ENCODE results near the gene ACSF3.

ACSF3 gene

GRCh38 chr16:89146211-89147005 is 52.8 kb downstream of the ACSF3 start:
- no peak for DNase-seq

- no peak for DNase-seq
These were observed 53.6 kb downstream of the ACSF3 start for GRCh38 chr16:89147085-89147817.

GRCh38 chr16:89149386-89149785 is 55.7 kb downstream of the ACSF3 start:
- no peak for DNase-seq

GRCh38 chr16:89150090-89150835 is 56.6 kb downstream of the ACSF3 start:
- no peak for DNase-seq

- DNase-seq: no peak
These were observed 57.3 kb downstream of the ACSF3 start for GRCh38 chr16:89150981-89151380.

- no peak for DNase-seq
These were observed 59.4 kb downstream of the ACSF3 start for GRCh38 chr16:89152831-89153700.

GRCh38 chr16:89153848-89154271 is 60.2 kb downstream of the ACSF3 start:
- no peak for DNase-seq

GRCh38 chr16:89154390-89155183 is 60.9 kb downstream of the ACSF3 start:
- no peak for DNase-seq

- DNase-seq: no peak
These were observed 61.6 kb downstream of the ACSF3 start for GRCh38 chr16:89155184-89155679.

GRCh38 chr16:89155851-89156739 is 62.4 kb downstream of the ACSF3 start:
- DNase-seq: no peak

GRCh38 chr16:89156740-89157645 is 63.3 kb downstream of the ACSF3 start:
- no peak for DNase-seq

GRCh38 chr16:89157778-89158177 is 64.1 kb downstream of the ACSF3 start:
- DNase-seq: no peak

- no peak for DNase-seq
These were observed 65.6 kb downstream of the ACSF3 start for GRCh38 chr16:89159066-89159849.

- DNase-seq: no peak
These were observed 66.2 kb downstream of the ACSF3 start for GRCh38 chr16:89159850-89160354.

- no peak for DNase-seq
These were observed 67.5 kb downstream of the ACSF3 start for GRCh38 chr16:89160977-89161701.

- DNase-seq: no peak
These were observed 68.4 kb downstream of the ACSF3 start for GRCh38 chr16:89161763-89162713.

Data from CD4-positive, alpha-beta T cell treated with Interleukin-4 for 4 hours (primary cell).